Smooth muscle cell (in vitro differentiated cells): ENCODE measurements around the gene GPATCH8. TPM values are rescaled to one million over a fixed set of nuclear protein-coding genes. Genes with fewer than 3 reads are reported as not detected.

Experiments used
- DNase-seq: peaks from one replicate; lab custom pipeline; 2025; ENCODE audit not compliant: unreplicated experiment; lab: John Stamatoyannopoulos, UW
- H2AFZ ChIP-seq: fragments of 200-600 bp; sonication (generic); 2 replicates; pipeline ENCODE4 v1.6.0; 2016; ENCODE audit warnings: antibody characterized with exemption, low read depth, mild to moderate bottlenecking
- H3F3A ChIP-seq: fragments of 200-600 bp; sonication (generic); 2 replicates; pipeline ENCODE4 v1.6.0; 2017; ENCODE audit warnings: antibody characterized with exemption, low read depth
- H3K27ac ChIP-seq: fragments of 200-600 bp; sonication (generic); 2 replicates; pipeline ENCODE4 v1.5.1; 2016; ENCODE audit warnings: low read depth, mild to moderate bottlenecking
- H3K27me3 ChIP-seq: fragments of 200-600 bp; sonication (generic); 2 replicates; pipeline ENCODE4 v1.6.1; 2016; ENCODE audit warnings: low read depth, mild to moderate bottlenecking
- H3K36me3 ChIP-seq: fragments of 200-600 bp; sonication (generic); 2 replicates; pipeline ENCODE4 v1.5.1; 2016; ENCODE audit warnings: low read depth
- H3K4me1 ChIP-seq: fragments of 200-600 bp; sonication (generic); 2 replicates; pipeline ENCODE4 v1.5.1; 2016; ENCODE audit warnings: low read depth
- H3K4me2 ChIP-seq: fragments of 200-600 bp; sonication (generic); 2 replicates; pipeline ENCODE4 v1.6.0; 2016; ENCODE audit warnings: mild to moderate bottlenecking
- H3K4me3 ChIP-seq: fragments of 200-600 bp; sonication (generic); 2 replicates; pipeline ENCODE4 v1.5.1; 2016; ENCODE audit warnings: mild to moderate bottlenecking
- H3K79me2 ChIP-seq: fragments of 200-600 bp; sonication (generic); 2 replicates; pipeline ENCODE4 v1.6.0; 2016; ENCODE audit warnings: low read depth, mild to moderate bottlenecking
- H3K9ac ChIP-seq: fragments of 200-600 bp; sonication (generic); 2 replicates; pipeline ENCODE4 v1.6.0; 2016; ENCODE audit warnings: low read depth
- H3K9me3 ChIP-seq: fragments of 200-600 bp; sonication (generic); replicated peaks from 2 replicates; pipeline ENCODE4 v1.5.1; 2016; ENCODE audit warnings: low read depth
- H4K20me1 ChIP-seq: fragments of 200-600 bp; sonication (generic); 2 replicates; pipeline ENCODE4 v1.6.0; 2016; ENCODE audit warnings: low read depth
- WGBS: methylation state at CpG from one replicate; pipeline ENCODE4 v1.1.7; 2016; ENCODE audit warnings: low lambda C conversion rate; 5-methylcytosine and 5-hydroxymethylcytosine counted together
- polyA plus RNA-seq: library from polyadenylated mRNA; unstranded; fragments of >200 nt; fragmentation: Nextera tagmentation; extraction: Ambion mirVana; gene quantifications from 2 replicates; pipeline ENCODE4 v1.2.1, GENCODE V29; 2016
- total RNA-seq: library from RNA; depleted of rRNA; stranded (reverse); fragments of >200 nt; gene quantifications from 2 replicates; pipeline ENCODE4 v1.2.3, GENCODE V29; 2014
- TF ChIP-seq, protein P1 (sequence below): fragments of 200-600 bp; sonication (generic); IDR thresholded peaks from 2 replicates; pipeline ENCODE4 v1.5.1; 2017; ENCODE audit warnings: borderline replicate concordance, mild to moderate bottlenecking, antibody characterized with exemption; ENCODE audit not compliant: insufficient read depth, poor library complexity, severe bottlenecking

Gene GPATCH8
- total and polyA plus RNA-seq, 2 experiments from 2014 or later, result 17.6 to 25.0 TPM

DNA sequence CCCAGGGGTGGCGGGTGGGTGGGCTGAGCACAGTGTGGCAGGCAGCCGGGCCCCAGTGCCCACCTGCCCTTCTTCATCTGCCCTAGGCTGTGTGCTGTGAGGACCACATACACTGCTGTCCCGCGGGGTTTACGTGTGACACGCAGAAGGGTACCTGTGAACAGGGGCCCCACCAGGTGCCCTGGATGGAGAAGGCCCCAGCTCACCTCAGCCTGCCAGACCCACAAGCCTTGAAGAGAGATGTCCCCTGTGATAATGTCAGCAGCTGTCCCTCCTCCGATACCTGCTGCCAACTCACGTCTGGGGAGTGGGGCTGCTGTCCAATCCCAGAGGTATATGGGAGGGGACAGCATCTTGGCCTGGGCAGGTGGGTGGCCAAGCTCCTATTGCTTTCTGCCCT lies 151.7 kb downstream of the GPATCH8 start:
- TF ChIP-seq, protein P1, sequence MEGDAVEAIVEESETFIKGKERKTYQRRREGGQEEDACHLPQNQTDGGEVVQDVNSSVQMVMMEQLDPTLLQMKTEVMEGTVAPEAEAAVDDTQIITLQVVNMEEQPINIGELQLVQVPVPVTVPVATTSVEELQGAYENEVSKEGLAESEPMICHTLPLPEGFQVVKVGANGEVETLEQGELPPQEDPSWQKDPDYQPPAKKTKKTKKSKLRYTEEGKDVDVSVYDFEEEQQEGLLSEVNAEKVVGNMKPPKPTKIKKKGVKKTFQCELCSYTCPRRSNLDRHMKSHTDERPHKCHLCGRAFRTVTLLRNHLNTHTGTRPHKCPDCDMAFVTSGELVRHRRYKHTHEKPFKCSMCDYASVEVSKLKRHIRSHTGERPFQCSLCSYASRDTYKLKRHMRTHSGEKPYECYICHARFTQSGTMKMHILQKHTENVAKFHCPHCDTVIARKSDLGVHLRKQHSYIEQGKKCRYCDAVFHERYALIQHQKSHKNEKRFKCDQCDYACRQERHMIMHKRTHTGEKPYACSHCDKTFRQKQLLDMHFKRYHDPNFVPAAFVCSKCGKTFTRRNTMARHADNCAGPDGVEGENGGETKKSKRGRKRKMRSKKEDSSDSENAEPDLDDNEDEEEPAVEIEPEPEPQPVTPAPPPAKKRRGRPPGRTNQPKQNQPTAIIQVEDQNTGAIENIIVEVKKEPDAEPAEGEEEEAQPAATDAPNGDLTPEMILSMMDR, result no peak
- no peak overlapping the region for H3K4me2 ChIP-seq
- no peaks in the 10 kb centered on the region for H3K36me3 ChIP-seq
- no peaks in the 10 kb centered on the region for H3K4me1 ChIP-seq
- H3K27ac ChIP-seq, result no peak overlapping the region
- H3K79me2 ChIP-seq, result no peaks in the 10 kb centered on the region
- H2AFZ ChIP-seq, result no peak overlapping the region
- H3F3A ChIP-seq, result peaks cover 4% of the 10 kb centered on the region
- no peak for DNase-seq
- H3K27me3 ChIP-seq, result no peaks in the 10 kb centered on the region
- H3K9ac ChIP-seq, result no peak overlapping the region
- no peaks in the 10 kb centered on the region for H3K9me3 ChIP-seq
- peaks cover 5% of the 10 kb centered on the region for H4K20me1 ChIP-seq
- 94% methylated on average over 8 of the region's 8 CpGs for WGBS
- no peak overlapping the region for H3K4me3 ChIP-seq

DNA sequence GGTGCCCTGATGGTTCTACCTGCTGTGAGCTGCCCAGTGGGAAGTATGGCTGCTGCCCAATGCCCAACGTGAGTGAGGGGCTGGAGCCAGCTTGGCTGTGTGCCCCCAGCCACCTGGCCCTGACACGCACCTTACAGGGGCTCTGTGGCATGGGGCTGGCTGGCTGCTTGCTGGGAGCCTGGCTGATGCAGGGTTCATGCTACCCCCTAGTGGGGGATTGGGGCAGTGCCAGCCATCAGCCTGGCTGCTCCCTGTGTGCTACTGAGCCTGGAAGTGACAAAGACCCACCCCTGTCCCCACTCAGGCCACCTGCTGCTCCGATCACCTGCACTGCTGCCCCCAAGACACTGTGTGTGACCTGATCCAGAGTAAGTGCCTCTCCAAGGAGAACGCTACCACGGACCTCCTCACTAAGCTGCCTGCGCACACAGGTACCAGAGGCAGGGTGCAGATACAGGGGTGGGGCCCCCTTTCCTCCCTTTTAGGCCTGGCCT lies 152.4 kb downstream of the GPATCH8 start:
- DNase-seq, result peak; percentile 23
- Histone ChIP-seq H3K27ac (no peak overlapping the region), H3K9me3 (no peaks in the 10 kb centered on the region), H3F3A (peaks cover 4% of the 10 kb centered on the region), H3K27me3 (no peaks in the 10 kb centered on the region), H3K4me3 (no peak overlapping the region), H3K36me3 (no peaks in the 10 kb centered on the region), H2AFZ (no peak overlapping the region), H3K4me2 (no peak overlapping the region), H3K4me1 (no peaks in the 10 kb centered on the region), H3K79me2 (no peaks in the 10 kb centered on the region), H4K20me1 (peaks cover 10% of the 10 kb centered on the region), H3K9ac (no peak overlapping the region)
- WGBS, result 76% methylated on average over 6 of the region's 6 CpGs
- TF ChIP-seq, protein P1, result peak; percentile 73

DNA sequence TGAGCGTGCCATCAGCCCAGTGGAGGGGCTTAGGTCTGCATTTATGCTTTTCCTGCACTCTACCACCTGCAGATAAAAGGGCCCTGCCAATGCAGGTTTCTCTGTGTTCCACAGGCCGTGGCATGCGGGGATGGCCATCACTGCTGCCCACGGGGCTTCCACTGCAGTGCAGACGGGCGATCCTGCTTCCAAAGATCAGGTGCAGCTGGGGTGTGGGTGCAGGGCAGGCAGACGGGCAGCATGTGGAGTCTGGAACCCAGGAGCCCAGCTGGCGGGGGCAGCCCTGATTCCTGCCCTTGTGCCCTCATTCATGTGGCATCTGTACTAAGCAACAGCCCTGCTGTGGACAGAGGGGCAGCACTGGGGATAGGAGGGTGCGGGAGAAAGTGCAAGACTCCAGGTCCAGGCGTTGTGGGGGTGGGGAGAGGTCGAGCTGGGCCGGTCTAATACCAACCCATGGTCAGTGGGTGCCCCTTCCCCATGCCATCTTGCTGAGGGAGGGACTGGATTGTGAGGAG lies 153.6 kb downstream of the GPATCH8 start:
- H3K4me1 ChIP-seq, result no peaks in the 10 kb centered on the region
- no peaks in the 10 kb centered on the region for H3F3A ChIP-seq
- H3K27ac ChIP-seq, result no peak overlapping the region
- TF ChIP-seq, protein P1, result no peak
- H3K27me3 ChIP-seq, result no peaks in the 10 kb centered on the region
- H3K36me3 ChIP-seq, result no peaks in the 10 kb centered on the region
- H3K9ac ChIP-seq, result no peak overlapping the region
- H2AFZ ChIP-seq, result no peak overlapping the region
- no peak overlapping the region for H3K4me3 ChIP-seq
- WGBS, result 92% methylated on average over 12 of the region's 12 CpGs
- peaks cover 10% of the 10 kb centered on the region for H4K20me1 ChIP-seq
- no peaks in the 10 kb centered on the region for H3K9me3 ChIP-seq
- H3K4me2 ChIP-seq, result no peak overlapping the region
- no peak for DNase-seq
- no peaks in the 10 kb centered on the region for H3K79me2 ChIP-seq

DNA sequence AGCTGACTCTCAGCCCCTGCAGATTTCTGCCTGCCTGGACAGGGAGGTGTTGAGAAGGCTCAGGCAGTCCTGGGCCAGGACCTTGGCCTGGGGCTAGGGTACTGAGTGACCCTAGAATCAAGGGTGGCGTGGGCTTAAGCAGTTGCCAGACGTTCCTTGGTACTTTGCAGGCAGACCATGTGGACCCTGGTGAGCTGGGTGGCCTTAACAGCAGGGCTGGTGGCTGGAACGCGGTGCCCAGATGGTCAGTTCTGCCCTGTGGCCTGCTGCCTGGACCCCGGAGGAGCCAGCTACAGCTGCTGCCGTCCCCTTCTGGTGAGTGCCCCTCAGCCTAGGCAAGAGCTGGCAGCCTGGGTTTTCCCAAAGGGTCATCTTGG lies 154.2 kb downstream of the GPATCH8 start:
- Histone ChIP-seq H3K4me1 (no peaks in the 10 kb centered on the region), H3K4me2 (no peak overlapping the region), H3K27me3 (no peaks in the 10 kb centered on the region), H3K79me2 (no peaks in the 10 kb centered on the region), H4K20me1 (peaks cover 10% of the 10 kb centered on the region), H3K27ac (no peak overlapping the region), H2AFZ (no peak overlapping the region), H3K4me3 (no peak overlapping the region), H3F3A (no peaks in the 10 kb centered on the region), H3K36me3 (no peaks in the 10 kb centered on the region), H3K9ac (no peak overlapping the region), H3K9me3 (no peaks in the 10 kb centered on the region)
- no peak for DNase-seq
- TF ChIP-seq, protein P1, result no peak
- 85% methylated on average over 6 of the region's 6 CpGs for WGBS
